ENCODE data around the gene PRDM15. TPM values are rescaled to one million over a fixed set of nuclear protein-coding genes. Genes with fewer than 3 reads are reported as not detected.
A peak's percentile ranks its signal among the peaks of the same experiment; 100 is the strongest.

Gene PRDM15
- total RNA-seq, 1 experiment from 2014 or later: 9.9 TPM

DNA sequence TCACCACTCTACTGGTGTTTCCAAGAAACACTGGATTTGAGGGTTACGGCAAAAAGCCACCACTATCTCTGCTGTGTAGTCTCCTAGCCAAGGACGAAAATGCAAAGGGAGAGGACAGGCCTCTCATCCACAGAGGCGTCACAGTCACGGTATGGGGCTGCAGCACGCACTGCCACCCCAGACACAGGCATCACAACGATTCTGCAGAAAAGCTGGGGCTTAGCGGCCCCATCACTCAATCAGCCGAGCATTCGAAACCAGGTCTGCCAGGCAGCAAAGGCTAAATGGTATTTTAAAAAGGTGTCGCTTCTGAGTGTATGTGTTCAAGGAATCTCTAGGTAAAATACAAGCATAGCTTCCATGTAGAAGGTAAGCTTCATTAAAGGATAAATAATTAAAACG, 113.7 kb downstream of the PRDM15 start:
- Histone ChIP-seq H3K27ac (ENCODE audit: insufficient read length, low read depth, low read length) (no peak overlapping the region), H3K56ac (ENCODE audit: insufficient read length, low read depth, low read length) (no peak overlapping the region), H3K4me1 (ENCODE audit: insufficient read depth, low read length) (peaks cover 6% of the 10 kb centered on the region; the same call in 1 of the 2 replicates), H2BK5ac (ENCODE audit: insufficient read length, low read length) (no peak overlapping the region), H4K8ac (replicated peaks; ENCODE audit: insufficient read length, low read depth, low read length) (no peak overlapping the region), H3T11ph (ENCODE audit: low read length) (no peak overlapping the region), H3K9me3 (ENCODE audit: control insufficient read depth, low read depth, low read length) (no peaks in the 10 kb centered on the region), H2BK15ac (ENCODE audit: low read depth, low read length) (no peak overlapping the region), H3K4ac (ENCODE audit: low read depth, low read length) (no peak overlapping the region), H3K27me3 (ENCODE audit: insufficient read depth, low read length) (peaks cover 69% of the 10 kb centered on the region), H3K18ac (ENCODE audit: insufficient read length, low read depth, low read length) (no peak overlapping the region), H2BK20ac (ENCODE audit: low read depth, low read length, poor library complexity, severe bottlenecking) (no peak overlapping the region), H3K4me2 (ENCODE audit: insufficient read depth, insufficient read length, low read length) (no peak overlapping the region), H3K79me1 (ENCODE audit: insufficient read depth, low read depth, low read length, poor library complexity, severe bottlenecking) (no peaks in the 10 kb centered on the region), H3K23me2 (ENCODE audit: insufficient read length, low read depth, low read length, poor library complexity, severe bottlenecking) (peaks cover 30% of the 10 kb centered on the region), H3K23ac (ENCODE audit: insufficient read length, low read depth, low read length) (no peak overlapping the region), H2AFZ (ENCODE audit: low read length) (no peak overlapping the region), H4K20me1 (ENCODE audit: control insufficient read depth, insufficient read depth, insufficient read length) (no peaks in the 10 kb centered on the region), H2AK5ac (ENCODE audit: insufficient read length, low read length) (no peak overlapping the region), H4K5ac (ENCODE audit: insufficient read length, low read depth, low read length) (no peak overlapping the region), H3K14ac (ENCODE audit: insufficient read depth, low read length) (no peak overlapping the region), H3K79me2 (ENCODE audit: insufficient read depth, low read length) (no peaks in the 10 kb centered on the region), H3K9ac (ENCODE audit: extremely low read depth, insufficient read length, low read length) (no peak overlapping the region), H2BK120ac (ENCODE audit: low read depth, low read length, poor library complexity, severe bottlenecking) (no peak overlapping the region), H2BK12ac (ENCODE audit: insufficient read length, low read depth, low read length) (no peak overlapping the region), H4K91ac (ENCODE audit: insufficient read length, low read depth, low read length) (no peak overlapping the region)
- Mint-ChIP-seq H3K4me1 (peaks cover 78 to 80% of the 10 kb centered on the region in 2 experiments), H3K36me3 (ENCODE audit: insufficient read depth in 1 of 3, low read depth in 3 of 3) (no peaks in the 10 kb centered on the region), H3K9me3 (peaks cover 0 to 2% of the 10 kb centered on the region in 2 experiments; a peak in 1 of 5 replicates), H3K27me3 (ENCODE audit: low read depth) (peaks cover 92% of the 10 kb centered on the region), H3K27ac (no peak overlapping the region), H3K4me3 (peak overlapping the region; percentile 61 to 82)
- WGBS (ENCODE audit: extremely low coverage, insufficient read length, low lambda C conversion rate): no CpG with 5 or more reads among the region's 11 CpGs
- DNase-seq: no peak
- TF ChIP-seq, protein P1, sequence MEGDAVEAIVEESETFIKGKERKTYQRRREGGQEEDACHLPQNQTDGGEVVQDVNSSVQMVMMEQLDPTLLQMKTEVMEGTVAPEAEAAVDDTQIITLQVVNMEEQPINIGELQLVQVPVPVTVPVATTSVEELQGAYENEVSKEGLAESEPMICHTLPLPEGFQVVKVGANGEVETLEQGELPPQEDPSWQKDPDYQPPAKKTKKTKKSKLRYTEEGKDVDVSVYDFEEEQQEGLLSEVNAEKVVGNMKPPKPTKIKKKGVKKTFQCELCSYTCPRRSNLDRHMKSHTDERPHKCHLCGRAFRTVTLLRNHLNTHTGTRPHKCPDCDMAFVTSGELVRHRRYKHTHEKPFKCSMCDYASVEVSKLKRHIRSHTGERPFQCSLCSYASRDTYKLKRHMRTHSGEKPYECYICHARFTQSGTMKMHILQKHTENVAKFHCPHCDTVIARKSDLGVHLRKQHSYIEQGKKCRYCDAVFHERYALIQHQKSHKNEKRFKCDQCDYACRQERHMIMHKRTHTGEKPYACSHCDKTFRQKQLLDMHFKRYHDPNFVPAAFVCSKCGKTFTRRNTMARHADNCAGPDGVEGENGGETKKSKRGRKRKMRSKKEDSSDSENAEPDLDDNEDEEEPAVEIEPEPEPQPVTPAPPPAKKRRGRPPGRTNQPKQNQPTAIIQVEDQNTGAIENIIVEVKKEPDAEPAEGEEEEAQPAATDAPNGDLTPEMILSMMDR (conservative IDR thresholded peaks at IDR 0.05): no peak

All from H9 (cell line).